SK-N-SH treated with all-trans-retinoic acid at 6 μM for 48 hours (cell line): ENCODE results near the gene BEND5.

Experiments
- ARNTL ChIP-seq: fragments of 450-650 bp; formaldehyde crosslinking; IDR thresholded peaks from 2 replicates; pipeline ENCODE4 v1.5.0; 2020; ENCODE audit warnings: low read depth, mild to moderate bottlenecking, moderate library complexity, borderline replicate concordance
- RARB ChIP-seq: fragments of 250-450 bp; sonication (Bioruptor Pico); IDR thresholded peaks from 2 replicates; pipeline ENCODE4 v1.8.0; 2021; ENCODE audit warnings: mild to moderate bottlenecking, moderate library complexity
- SNAI2 ChIP-seq: fragments of 250-450 bp; sonication (Bioruptor Pico); IDR thresholded peaks from 2 replicates; pipeline ENCODE4 v1.5.0; 2020; ENCODE audit warnings: mild to moderate bottlenecking, moderate library complexity
- TOX ChIP-seq: fragments of 250-450 bp; sonication (Bioruptor Pico); IDR thresholded peaks from 2 replicates; pipeline ENCODE4 v1.8.0; 2021; ENCODE audit warnings: mild to moderate bottlenecking, moderate library complexity, borderline replicate concordance
- ZFP3 ChIP-seq: fragments of 250-450 bp; sonication (Bioruptor Pico); IDR thresholded peaks from 2 replicates; pipeline ENCODE4 v1.5.0; 2020; ENCODE audit warnings: mild to moderate bottlenecking, moderate library complexity
- ZFP30 ChIP-seq: fragments of 450-650 bp; formaldehyde crosslinking; IDR thresholded peaks from 2 replicates; pipeline ENCODE4 v1.5.0; 2022; ENCODE audit warnings: mild to moderate bottlenecking, moderate library complexity
- ZNF8 ChIP-seq: fragments of 450-650 bp; formaldehyde crosslinking; IDR thresholded peaks from 2 replicates; pipeline ENCODE4 v1.5.0; 2020; ENCODE audit warnings: mild to moderate bottlenecking, moderate library complexity
- TF ChIP-seq, protein P1 (sequence below): fragments of 250-450 bp; sonication (Bioruptor Pico); IDR thresholded peaks from 2 replicates; pipeline ENCODE4 v1.8.0; 2020; ENCODE audit warnings: mild to moderate bottlenecking, moderate library complexity, borderline replicate concordance
- TF ChIP-seq, protein P2 (sequence below): fragments of 250-450 bp; sonication (Bioruptor Pico); IDR thresholded peaks from 2 replicates; pipeline ENCODE4 v1.5.0; 2020; ENCODE audit warnings: mild to moderate bottlenecking, moderate library complexity
- TF ChIP-seq, protein P3 (sequence below): fragments of 250-450 bp; sonication (Bioruptor Pico); IDR thresholded peaks from 2 replicates; pipeline ENCODE4 v1.5.1; 2020; ENCODE audit warnings: low read depth, mild to moderate bottlenecking, moderate library complexity
- TF ChIP-seq, protein P4 (sequence below): fragments of 250-450 bp; sonication (Bioruptor Pico); IDR thresholded peaks from 2 replicates; pipeline ENCODE4 v1.8.0; 2021; ENCODE audit warnings: low read depth, mild to moderate bottlenecking, moderate library complexity, borderline replicate concordance

DNA sequence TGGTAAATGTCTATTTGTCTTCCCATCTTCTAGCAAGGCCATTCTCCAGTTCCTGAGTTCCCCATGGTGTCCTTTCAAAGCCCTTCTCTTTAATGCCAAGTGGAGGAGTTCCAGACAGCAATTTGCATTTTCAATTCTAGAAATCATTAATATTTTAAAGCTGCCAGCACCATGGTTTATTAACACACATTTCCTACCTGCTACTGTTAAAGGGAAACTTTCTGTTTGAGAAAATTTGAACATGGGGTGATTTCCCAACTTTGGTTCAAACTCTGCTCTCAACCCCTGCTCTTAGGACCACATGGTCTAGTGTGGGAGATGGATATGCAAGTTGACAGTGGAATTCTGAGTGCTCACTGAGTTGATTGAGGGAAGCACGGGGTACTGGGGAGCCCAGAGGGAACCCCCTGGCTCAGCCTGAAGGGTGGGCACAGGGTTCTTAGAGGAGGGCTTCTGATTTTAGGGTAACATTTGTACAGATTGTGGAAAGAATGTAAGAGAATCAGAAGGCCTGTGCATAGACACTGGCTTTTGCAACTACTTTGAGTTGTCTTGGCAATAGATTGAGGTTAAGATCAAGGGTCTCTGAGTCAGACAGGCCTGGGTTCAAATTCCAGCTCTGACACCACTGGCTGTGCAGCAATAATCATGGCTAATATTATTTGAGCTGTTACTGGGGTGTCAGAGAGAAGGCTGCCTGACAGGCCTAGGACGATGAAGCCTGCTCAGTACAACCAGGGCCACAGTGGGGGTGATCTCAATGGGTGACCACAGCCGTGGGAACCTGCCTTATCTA lies 97.8 kb downstream of the BEND5 start:
- TF ChIP-seq ZFP3 (CRISPR knock-in tag) (no peak), ARNTL (CRISPR knock-in tag) (no peak), ZNF8 (no peak), ZFP30 (CRISPR knock-in tag) (no peak), SNAI2 (CRISPR knock-in tag) (no peak), TOX (CRISPR knock-in tag) (no peak), RARB (CRISPR knock-in tag) (no peak)
- TF ChIP-seq, protein P1, sequence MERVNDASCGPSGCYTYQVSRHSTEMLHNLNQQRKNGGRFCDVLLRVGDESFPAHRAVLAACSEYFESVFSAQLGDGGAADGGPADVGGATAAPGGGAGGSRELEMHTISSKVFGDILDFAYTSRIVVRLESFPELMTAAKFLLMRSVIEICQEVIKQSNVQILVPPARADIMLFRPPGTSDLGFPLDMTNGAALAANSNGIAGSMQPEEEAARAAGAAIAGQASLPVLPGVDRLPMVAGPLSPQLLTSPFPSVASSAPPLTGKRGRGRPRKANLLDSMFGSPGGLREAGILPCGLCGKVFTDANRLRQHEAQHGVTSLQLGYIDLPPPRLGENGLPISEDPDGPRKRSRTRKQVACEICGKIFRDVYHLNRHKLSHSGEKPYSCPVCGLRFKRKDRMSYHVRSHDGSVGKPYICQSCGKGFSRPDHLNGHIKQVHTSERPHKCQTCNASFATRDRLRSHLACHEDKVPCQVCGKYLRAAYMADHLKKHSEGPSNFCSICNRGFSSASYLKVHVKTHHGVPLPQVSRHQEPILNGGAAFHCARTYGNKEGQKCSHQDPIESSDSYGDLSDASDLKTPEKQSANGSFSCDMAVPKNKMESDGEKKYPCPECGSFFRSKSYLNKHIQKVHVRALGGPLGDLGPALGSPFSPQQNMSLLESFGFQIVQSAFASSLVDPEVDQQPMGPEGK (CRISPR knock-in tag), result no peak
- TF ChIP-seq, protein P2, sequence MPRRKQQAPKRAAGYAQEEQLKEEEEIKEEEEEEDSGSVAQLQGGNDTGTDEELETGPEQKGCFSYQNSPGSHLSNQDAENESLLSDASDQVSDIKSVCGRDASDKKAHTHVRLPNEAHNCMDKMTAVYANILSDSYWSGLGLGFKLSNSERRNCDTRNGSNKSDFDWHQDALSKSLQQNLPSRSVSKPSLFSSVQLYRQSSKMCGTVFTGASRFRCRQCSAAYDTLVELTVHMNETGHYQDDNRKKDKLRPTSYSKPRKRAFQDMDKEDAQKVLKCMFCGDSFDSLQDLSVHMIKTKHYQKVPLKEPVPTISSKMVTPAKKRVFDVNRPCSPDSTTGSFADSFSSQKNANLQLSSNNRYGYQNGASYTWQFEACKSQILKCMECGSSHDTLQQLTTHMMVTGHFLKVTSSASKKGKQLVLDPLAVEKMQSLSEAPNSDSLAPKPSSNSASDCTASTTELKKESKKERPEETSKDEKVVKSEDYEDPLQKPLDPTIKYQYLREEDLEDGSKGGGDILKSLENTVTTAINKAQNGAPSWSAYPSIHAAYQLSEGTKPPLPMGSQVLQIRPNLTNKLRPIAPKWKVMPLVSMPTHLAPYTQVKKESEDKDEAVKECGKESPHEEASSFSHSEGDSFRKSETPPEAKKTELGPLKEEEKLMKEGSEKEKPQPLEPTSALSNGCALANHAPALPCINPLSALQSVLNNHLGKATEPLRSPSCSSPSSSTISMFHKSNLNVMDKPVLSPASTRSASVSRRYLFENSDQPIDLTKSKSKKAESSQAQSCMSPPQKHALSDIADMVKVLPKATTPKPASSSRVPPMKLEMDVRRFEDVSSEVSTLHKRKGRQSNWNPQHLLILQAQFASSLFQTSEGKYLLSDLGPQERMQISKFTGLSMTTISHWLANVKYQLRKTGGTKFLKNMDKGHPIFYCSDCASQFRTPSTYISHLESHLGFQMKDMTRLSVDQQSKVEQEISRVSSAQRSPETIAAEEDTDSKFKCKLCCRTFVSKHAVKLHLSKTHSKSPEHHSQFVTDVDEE, result no peak
- TF ChIP-seq, protein P3, sequence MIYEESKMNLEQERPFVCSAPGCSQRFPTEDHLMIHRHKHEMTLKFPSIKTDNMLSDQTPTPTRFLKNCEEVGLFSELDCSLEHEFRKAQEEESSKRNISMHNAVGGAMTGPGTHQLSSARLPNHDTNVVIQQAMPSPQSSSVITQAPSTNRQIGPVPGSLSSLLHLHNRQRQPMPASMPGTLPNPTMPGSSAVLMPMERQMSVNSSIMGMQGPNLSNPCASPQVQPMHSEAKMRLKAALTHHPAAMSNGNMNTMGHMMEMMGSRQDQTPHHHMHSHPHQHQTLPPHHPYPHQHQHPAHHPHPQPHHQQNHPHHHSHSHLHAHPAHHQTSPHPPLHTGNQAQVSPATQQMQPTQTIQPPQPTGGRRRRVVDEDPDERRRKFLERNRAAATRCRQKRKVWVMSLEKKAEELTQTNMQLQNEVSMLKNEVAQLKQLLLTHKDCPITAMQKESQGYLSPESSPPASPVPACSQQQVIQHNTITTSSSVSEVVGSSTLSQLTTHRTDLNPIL, result no peak
- TF ChIP-seq, protein P4, sequence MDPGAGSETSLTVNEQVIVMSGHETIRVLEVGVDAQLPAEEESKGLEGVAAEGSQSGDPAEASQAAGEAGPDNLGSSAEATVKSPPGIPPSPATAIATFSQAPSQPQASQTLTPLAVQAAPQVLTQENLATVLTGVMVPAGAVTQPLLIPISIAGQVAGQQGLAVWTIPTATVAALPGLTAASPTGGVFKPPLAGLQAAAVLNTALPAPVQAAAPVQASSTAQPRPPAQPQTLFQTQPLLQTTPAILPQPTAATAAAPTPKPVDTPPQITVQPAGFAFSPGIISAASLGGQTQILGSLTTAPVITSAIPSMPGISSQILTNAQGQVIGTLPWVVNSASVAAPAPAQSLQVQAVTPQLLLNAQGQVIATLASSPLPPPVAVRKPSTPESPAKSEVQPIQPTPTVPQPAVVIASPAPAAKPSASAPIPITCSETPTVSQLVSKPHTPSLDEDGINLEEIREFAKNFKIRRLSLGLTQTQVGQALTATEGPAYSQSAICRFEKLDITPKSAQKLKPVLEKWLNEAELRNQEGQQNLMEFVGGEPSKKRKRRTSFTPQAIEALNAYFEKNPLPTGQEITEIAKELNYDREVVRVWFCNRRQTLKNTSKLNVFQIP, result no peak
